ENCODE results near the gene LETMD1. TPM values are rescaled to one million over a fixed set of nuclear protein-coding genes. Genes with fewer than 3 reads are reported as not detected.

Gene LETMD1
- 54.3 and 65.2 TPM in 2 replicates for total RNA-seq

GRCh38 chr12:51047655-51048540 is at the start of gene LETMD1:
TSS of gene LETMD1 (plus strand) at chr12:51048327. CDS start at chr12:51048357, 30 bp downstream.

GRCh38 chr12:51025836-51026638 is 22.1 kb upstream of the LETMD1 start, which contains the start of gene SLC11A2:
TSS of gene SLC11A2 (minus strand) at chr12:51026384. CDS start at chr12:51010728, 15,656 bp downstream.

GRCh38 chr12:51083126-51083833 is 35.2 kb downstream of the LETMD1 start, which contains the start of gene CSRNP2:
TSS of gene CSRNP2 (minus strand) at chr12:51083596. CDS start at chr12:51076561, 7,035 bp downstream.

Other genes starting within 250 kb of the LETMD1 start
- gene TMPRSS12, start 205.4 kb upstream of the LETMD1 start, total RNA-seq = not detected in 2 replicates
- gene HIGD1C, start 95.8 kb upstream of the LETMD1 start, total RNA-seq = not detected in 2 replicates
- 62.7 and 84.5 TPM in 2 replicates for gene SLC11A2, start 21.9 kb upstream of the LETMD1 start, total RNA-seq
- 21.7 and 23.8 TPM in 2 replicates for gene CSRNP2, start 35.3 kb downstream of the LETMD1 start, total RNA-seq
- 9.9 and 16.1 TPM in 2 replicates for gene TFCP2, start 124.8 kb downstream of the LETMD1 start, total RNA-seq
- 3.5 and 6.3 TPM in 2 replicates for gene POU6F1, start 169.7 kb downstream of the LETMD1 start, total RNA-seq
- 98.9 and 122 TPM in 2 replicates for gene DAZAP2, start 190.5 kb downstream of the LETMD1 start, total RNA-seq
- 8.9 and 16.6 TPM in 2 replicates for gene SMAGP, start 222.1 kb downstream of the LETMD1 start, total RNA-seq